Loucy (cell line): ENCODE measurements around the gene TMEM204.

Experiments used
- H2AFZ ChIP-seq: fragments of 200-600 bp; sonication (generic); 2 replicates; pipeline ENCODE4 v1.6.0; 2016; ENCODE audit warnings: antibody characterized with exemption, mild to moderate bottlenecking, low read length, moderate library complexity
- H3F3A ChIP-seq: fragments of 200-600 bp; 2 replicates; pipeline ENCODE4 v1.6.0; 2016; ENCODE audit warnings: antibody characterized with exemption, low read depth, mild to moderate bottlenecking
- H3K27me3 ChIP-seq: fragments of 200-600 bp; sonication (generic); 2 replicates; pipeline ENCODE4 v1.6.1; 2014; ENCODE audit warnings: low read length, mild to moderate bottlenecking; ENCODE audit not compliant: insufficient read depth, poor library complexity, severe bottlenecking
- H3K36me3 ChIP-seq: fragments of 200-600 bp; sonication (generic); 2 replicates; pipeline ENCODE4 v1.6.1; 2016; ENCODE audit warnings: low read length; ENCODE audit not compliant: insufficient read depth
- H3K4me1 ChIP-seq: fragments of 200-600 bp; sonication (generic); 2 replicates; pipeline ENCODE4 v1.5.1; 2014; ENCODE audit warnings: low read length, mild to moderate bottlenecking; ENCODE audit not compliant: insufficient read depth, poor library complexity, severe bottlenecking
- H3K4me2 ChIP-seq: fragments of 200-600 bp; sonication (generic); 2 replicates; pipeline ENCODE4 v1.6.0; 2014; ENCODE audit warnings: antibody characterized with exemption, low read length, low read depth, mild to moderate bottlenecking; ENCODE audit not compliant: poor library complexity, severe bottlenecking
- H3K4me3 ChIP-seq: fragments of 200-600 bp; sonication (generic); 2 replicates; pipeline ENCODE4 v1.5.1; 2014; ENCODE audit warnings: low read length, mild to moderate bottlenecking, mixed read lengths; ENCODE audit not compliant: poor library complexity, severe bottlenecking
- H3K79me2 ChIP-seq: fragments of 200-600 bp; sonication (generic); 2 replicates; pipeline ENCODE4 v1.6.1; 2014; ENCODE audit warnings: low read length; ENCODE audit not compliant: insufficient read depth
- H3K9ac ChIP-seq: fragments of 200-600 bp; sonication (generic); 2 replicates; pipeline ENCODE4 v1.6.0; 2014; ENCODE audit warnings: mild to moderate bottlenecking, low read depth, low read length, moderate library complexity; ENCODE audit not compliant: poor library complexity, severe bottlenecking
- H3K9me2 ChIP-seq: fragments of 200-600 bp; sonication (generic); replicated peaks from 2 replicates; pipeline ENCODE4 v1.6.1; 2016; ENCODE audit warnings: low read depth, low read length, mixed read lengths
- H3K9me3 ChIP-seq: fragments of 200-600 bp; sonication (generic); 2 replicates; pipeline ENCODE4 v1.6.1; 2014; ENCODE audit warnings: mild to moderate bottlenecking, antibody characterized with exemption, low read length, low read depth; ENCODE audit not compliant: insufficient read depth
- H4K20me1 ChIP-seq: fragments of 200-600 bp; sonication (generic); 2 replicates; pipeline ENCODE4 v1.6.0; 2014; ENCODE audit warnings: antibody characterized with exemption, low read length, mild to moderate bottlenecking; ENCODE audit not compliant: insufficient read depth, poor library complexity, severe bottlenecking
- CTCF ChIP-seq: fragments of 200-600 bp; sonication (generic); conservative IDR thresholded peaks from 2 replicates; pipeline ENCODE4 v1.5.1; 2014; ENCODE audit warnings: mild to moderate bottlenecking, antibody characterized with exemption, low read length
- EZH2phosphoT487 ChIP-seq: fragments of 200-600 bp; IDR thresholded peaks from 2 replicates; pipeline ENCODE4 v1.6.1; 2018; ENCODE audit warnings: antibody characterized with exemption, mild to moderate bottlenecking, moderate library complexity, borderline replicate concordance

The TMEM204 gene

GRCh38 chr16:1581804-1582203 is 48.3 kb downstream of the TMEM204 start:
- Histone ChIP-seq H3K4me1 (no peaks in the 10 kb centered on the region), H3K9me3 (no peaks in the 10 kb centered on the region), H3F3A (no peaks in the 10 kb centered on the region), H3K4me3 (no peak overlapping the region), H3K27me3 (no peaks in the 10 kb centered on the region), H3K9me2 (no peaks in the 10 kb centered on the region), H3K4me2 (no peak overlapping the region), H4K20me1 (no peaks in the 10 kb centered on the region), H2AFZ (no peak overlapping the region), H3K9ac (no peak overlapping the region), H3K36me3 (no peaks in the 10 kb centered on the region), H3K79me2 (no peaks in the 10 kb centered on the region)
- no peak for TF ChIP-seq EZH2phosphoT487
- TF ChIP-seq CTCF, result no peak

- Histone ChIP-seq H3F3A (no peaks in the 10 kb centered on the region), H3K4me3 (no peak overlapping the region), H3K4me2 (no peak overlapping the region), H3K79me2 (no peaks in the 10 kb centered on the region), H3K9me3 (no peaks in the 10 kb centered on the region), H3K9ac (no peak overlapping the region), H3K9me2 (no peaks in the 10 kb centered on the region), H3K4me1 (no peaks in the 10 kb centered on the region), H2AFZ (no peak overlapping the region), H4K20me1 (no peaks in the 10 kb centered on the region), H3K27me3 (no peaks in the 10 kb centered on the region), H3K36me3 (no peaks in the 10 kb centered on the region)
- TF ChIP-seq EZH2phosphoT487, result no peak
- TF ChIP-seq CTCF, result no peak
Observed at GRCh38 chr16:1583180-1583579, 49.7 kb downstream of the TMEM204 start.

GRCh38 chr16:1584926-1585484 is 51.5 kb downstream of the TMEM204 start:
- Histone ChIP-seq H3K4me3 (no peak overlapping the region), H3K9me3 (no peaks in the 10 kb centered on the region), H3K36me3 (no peaks in the 10 kb centered on the region), H4K20me1 (no peaks in the 10 kb centered on the region), H3K9ac (no peak overlapping the region), H3K4me1 (no peaks in the 10 kb centered on the region), H2AFZ (no peak overlapping the region), H3K9me2 (no peaks in the 10 kb centered on the region), H3F3A (no peaks in the 10 kb centered on the region), H3K79me2 (no peaks in the 10 kb centered on the region), H3K27me3 (no peaks in the 10 kb centered on the region), H3K4me2 (no peak overlapping the region)
- TF ChIP-seq CTCF (no peak), EZH2phosphoT487 (no peak)
